HEK293 (cell line): Measurements from ENCODE around the gene CLASRP.

Experiments used
- CTCF ChIA-PET: fragments of 350-600 bp; formaldehyde crosslinking; extraction: SDS; loops from one replicate; lab custom pipeline; 2021; ENCODE audit warnings: antibody characterized with exemption; lab: Yijun Ruan, JAX
- POLR2A ChIA-PET: fragments of 300-600 bp; formaldehyde crosslinking; extraction: SDS; loops from one replicate; lab custom pipeline; 2020; ENCODE audit warnings: antibody characterized with exemption, inconsistent platforms; lab: Yijun Ruan, JAX
- H3K27ac ChIP-seq: fragments of 200-500 bp; sonication (Bioruptor generic); 2 replicates; pipeline ENCODE4 v1.5.1; 2014; ENCODE audit warnings: low read depth, low read length, control low read depth, inconsistent platforms; ENCODE audit errors: extremely low read depth
- H3K36me3 ChIP-seq, 2 experiments: fragments of 200-500 bp in 1 of 2; sonication (Bioruptor generic) in 1 of 2; 1 replicate in 1 of 2; 2 replicates in 1 of 2; pipeline ENCODE4 v1.5.1; 2014 to 2017; ENCODE audit warnings: inconsistent platforms in 2 of 2, low read length in 2 of 2; ENCODE audit not compliant: control insufficient read depth in 2 of 2, insufficient read depth in 1 of 2
- H3K4me1 ChIP-seq: fragments of 200-500 bp; sonication (Bioruptor generic); 2 replicates; pipeline ENCODE4 v1.5.1; 2014; ENCODE audit warnings: mild to moderate bottlenecking, low read length, inconsistent platforms; ENCODE audit not compliant: control insufficient read depth, insufficient read depth
- H3K4me3 ChIP-seq: 2 replicates; pipeline ENCODE4 v1.5.1; 2011; ENCODE audit warnings: low read depth, mild to moderate bottlenecking, control low read depth, low read length, moderate library complexity
- H3K9me3 ChIP-seq: fragments of 200-500 bp; sonication (Bioruptor generic); 2 replicates; pipeline ENCODE4 v1.5.1; 2014; ENCODE audit warnings: low read depth, low read length, inconsistent platforms; ENCODE audit not compliant: control insufficient read depth, insufficient read depth
- IKZF3 ChIP-seq: fragments of 450-650 bp; IDR thresholded peaks from 2 replicates; pipeline ENCODE4 v1.5.0; 2018; ENCODE audit warnings: missing biosample characterization, mild to moderate bottlenecking, missing genetic modification characterization, moderate library complexity
- KLF17 ChIP-seq: fragments of 450-650 bp; formaldehyde crosslinking; IDR thresholded peaks from 2 replicates; pipeline ENCODE4 v1.5.1; 2016; ENCODE audit warnings: missing biosample characterization, missing genetic modification characterization
- PRDM1 ChIP-seq: fragments of 450-650 bp; formaldehyde crosslinking; IDR thresholded peaks from 2 replicates; pipeline ENCODE4; 2016; ENCODE audit warnings: missing biosample characterization, missing genetic modification characterization
- SCRT1 ChIP-seq: fragments of 450-650 bp; formaldehyde crosslinking; IDR thresholded peaks from 2 replicates; pipeline ENCODE4 v1.5.1; 2016; ENCODE audit warnings: missing biosample characterization, missing genetic modification characterization, borderline replicate concordance
- ZBTB17 ChIP-seq: fragments of 450-650 bp; formaldehyde crosslinking; IDR thresholded peaks from 2 replicates; pipeline ENCODE4 v1.5.1; 2016; ENCODE audit warnings: missing biosample characterization, missing genetic modification characterization
- ZIC2 ChIP-seq: fragments of 450-650 bp; formaldehyde crosslinking; IDR thresholded peaks from 2 replicates; pipeline ENCODE4 v1.5.1; 2016; ENCODE audit warnings: missing biosample characterization, missing genetic modification characterization
- ZNF140 ChIP-seq: fragments of 450-650 bp; formaldehyde crosslinking; IDR thresholded peaks from 2 replicates; pipeline ENCODE4 v1.5.1; 2016; ENCODE audit warnings: missing biosample characterization, missing genetic modification characterization
- ZNF274 ChIP-seq, 2 experiments: fragments of 200-500 bp in 1 of 2; fragments of 450-650 bp in 1 of 2; sonication (Bioruptor generic) in 1 of 2; formaldehyde crosslinking in 1 of 2; IDR thresholded peaks; 2 replicates each; pipeline versions ENCODE4 v1.5.1 to v1.6.1; 2014 to 2016; ENCODE audit warnings: borderline replicate concordance in 1 of 2, inconsistent platforms in 1 of 2, low read length in 1 of 2, missing biosample characterization in 1 of 2, missing genetic modification characterization in 1 of 2
- ZNF513 ChIP-seq: fragments of 450-650 bp; IDR thresholded peaks from 2 replicates; pipeline ENCODE4 v1.5.1; 2018; ENCODE audit warnings: missing biosample characterization, missing genetic modification characterization
- ZNF514 ChIP-seq: fragments of 450-650 bp; formaldehyde crosslinking; IDR thresholded peaks from 2 replicates; pipeline ENCODE4 v1.5.1; 2016; ENCODE audit warnings: missing biosample characterization, missing genetic modification characterization
- ZNF555 ChIP-seq: fragments of 450-650 bp; formaldehyde crosslinking; conservative IDR thresholded peaks from 2 replicates; pipeline ENCODE4 v1.5.1; 2017; ENCODE audit warnings: missing biosample characterization, mild to moderate bottlenecking, missing genetic modification characterization, inconsistent platforms
- ZNF571 ChIP-seq: fragments of 450-650 bp; formaldehyde crosslinking; IDR thresholded peaks from 2 replicates; pipeline ENCODE4 v1.5.0; 2017; ENCODE audit warnings: missing biosample characterization, missing genetic modification characterization
- ZNF610 ChIP-seq: fragments of 450-650 bp; formaldehyde crosslinking; IDR thresholded peaks from 2 replicates; pipeline ENCODE4 v1.5.1; 2016; ENCODE audit warnings: missing biosample characterization, missing genetic modification characterization, borderline replicate concordance
- ZNF768 ChIP-seq: fragments of 450-650 bp; formaldehyde crosslinking; IDR thresholded peaks from 2 replicates; pipeline ENCODE4 v1.5.1; 2018; ENCODE audit warnings: missing biosample characterization, mild to moderate bottlenecking, missing genetic modification characterization
- ZNF843 ChIP-seq: fragments of 450-650 bp; formaldehyde crosslinking; IDR thresholded peaks from 2 replicates; pipeline ENCODE4 v1.5.1; 2016; ENCODE audit warnings: missing biosample characterization, missing genetic modification characterization
- TF ChIP-seq, protein P1 (sequence below): fragments of 450-650 bp; formaldehyde crosslinking; IDR thresholded peaks from 2 replicates; pipeline ENCODE4 v1.5.1; 2017; ENCODE audit warnings: missing biosample characterization, missing genetic modification characterization
- TF ChIP-seq, protein P2 (sequence below): fragments of 450-650 bp; formaldehyde crosslinking; IDR thresholded peaks from 2 replicates; pipeline ENCODE4 v1.5.1; 2016; ENCODE audit warnings: missing biosample characterization, missing genetic modification characterization
- TF ChIP-seq, protein P3 (sequence below): fragments of 450-650 bp; formaldehyde crosslinking; IDR thresholded peaks from 2 replicates; pipeline ENCODE4 v1.5.1; 2016; ENCODE audit warnings: missing biosample characterization, missing genetic modification characterization

The CLASRP gene

DNA sequence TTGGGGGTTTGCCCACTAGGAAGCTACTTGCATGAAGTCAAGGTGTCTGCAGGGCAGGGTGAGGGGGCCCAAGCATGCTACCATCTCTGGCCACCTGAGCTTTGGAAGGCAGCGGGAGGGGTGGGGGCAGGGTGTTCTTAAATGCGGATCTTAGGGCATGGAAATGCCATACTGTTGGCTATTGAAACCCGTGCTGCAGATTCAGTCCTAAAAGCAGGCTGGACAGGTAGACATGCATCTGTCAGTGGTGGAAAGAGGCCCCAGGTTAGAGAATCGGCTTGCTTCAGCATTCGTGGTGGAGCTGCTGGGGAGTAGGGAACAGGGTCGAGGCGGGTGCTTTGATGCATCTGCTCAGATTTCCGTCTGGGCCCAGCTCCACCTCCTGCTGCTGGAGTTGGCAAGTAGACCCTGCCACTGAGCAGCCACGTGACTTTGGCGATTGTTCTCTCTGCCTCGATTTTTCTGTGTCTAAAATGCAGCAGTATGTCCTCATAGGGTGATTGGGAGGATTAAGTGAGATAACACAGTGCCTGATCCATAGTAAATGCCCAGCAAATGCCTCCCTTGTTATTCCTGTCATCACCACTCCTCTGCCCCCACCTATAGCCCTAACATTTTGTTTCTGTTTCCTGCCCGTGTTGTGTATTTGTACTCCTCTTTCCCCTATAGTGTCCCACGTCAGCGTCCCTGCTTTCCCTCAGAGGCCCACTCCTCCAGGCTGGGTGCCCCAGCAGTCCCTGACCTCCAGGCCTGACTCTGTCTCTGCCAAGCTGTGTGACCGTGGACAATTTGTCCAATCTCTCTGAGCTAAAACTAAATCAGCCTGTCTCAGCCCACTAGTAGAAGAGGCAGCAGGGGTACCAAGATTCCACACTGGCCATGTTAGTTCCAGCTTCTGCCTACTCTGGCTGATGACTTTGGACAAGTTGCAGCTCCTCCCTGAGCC, 59.9 kb downstream of the CLASRP start (continued):
- TF ChIP-seq, protein P1, sequence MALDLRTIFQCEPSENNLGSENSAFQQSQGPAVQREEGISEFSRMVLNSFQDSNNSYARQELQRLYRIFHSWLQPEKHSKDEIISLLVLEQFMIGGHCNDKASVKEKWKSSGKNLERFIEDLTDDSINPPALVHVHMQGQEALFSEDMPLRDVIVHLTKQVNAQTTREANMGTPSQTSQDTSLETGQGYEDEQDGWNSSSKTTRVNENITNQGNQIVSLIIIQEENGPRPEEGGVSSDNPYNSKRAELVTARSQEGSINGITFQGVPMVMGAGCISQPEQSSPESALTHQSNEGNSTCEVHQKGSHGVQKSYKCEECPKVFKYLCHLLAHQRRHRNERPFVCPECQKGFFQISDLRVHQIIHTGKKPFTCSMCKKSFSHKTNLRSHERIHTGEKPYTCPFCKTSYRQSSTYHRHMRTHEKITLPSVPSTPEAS: peak; percentile 1; the same call in 1 of the 2 replicates
- 0 out of 2 replicates have a peak, but pooled peaks have one; percentile 8 for TF ChIP-seq ZIC2 (tag by site-specific recombination)
- no peak for TF ChIP-seq ZNF140
- TF ChIP-seq ZNF610 (tag by site-specific recombination): no peak
- TF ChIP-seq PRDM1: no peak
- TF ChIP-seq, protein P2, sequence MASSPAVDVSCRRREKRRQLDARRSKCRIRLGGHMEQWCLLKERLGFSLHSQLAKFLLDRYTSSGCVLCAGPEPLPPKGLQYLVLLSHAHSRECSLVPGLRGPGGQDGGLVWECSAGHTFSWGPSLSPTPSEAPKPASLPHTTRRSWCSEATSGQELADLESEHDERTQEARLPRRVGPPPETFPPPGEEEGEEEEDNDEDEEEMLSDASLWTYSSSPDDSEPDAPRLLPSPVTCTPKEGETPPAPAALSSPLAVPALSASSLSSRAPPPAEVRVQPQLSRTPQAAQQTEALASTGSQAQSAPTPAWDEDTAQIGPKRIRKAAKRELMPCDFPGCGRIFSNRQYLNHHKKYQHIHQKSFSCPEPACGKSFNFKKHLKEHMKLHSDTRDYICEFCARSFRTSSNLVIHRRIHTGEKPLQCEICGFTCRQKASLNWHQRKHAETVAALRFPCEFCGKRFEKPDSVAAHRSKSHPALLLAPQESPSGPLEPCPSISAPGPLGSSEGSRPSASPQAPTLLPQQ: 0 out of 2 replicates have a peak, but pooled peaks have one; percentile 33
- TF ChIP-seq KLF17 (tag by site-specific recombination): no peak
- TF ChIP-seq ZBTB17 (tag by site-specific recombination): peak; percentile 68
- TF ChIP-seq ZNF555: no peak

DNA sequence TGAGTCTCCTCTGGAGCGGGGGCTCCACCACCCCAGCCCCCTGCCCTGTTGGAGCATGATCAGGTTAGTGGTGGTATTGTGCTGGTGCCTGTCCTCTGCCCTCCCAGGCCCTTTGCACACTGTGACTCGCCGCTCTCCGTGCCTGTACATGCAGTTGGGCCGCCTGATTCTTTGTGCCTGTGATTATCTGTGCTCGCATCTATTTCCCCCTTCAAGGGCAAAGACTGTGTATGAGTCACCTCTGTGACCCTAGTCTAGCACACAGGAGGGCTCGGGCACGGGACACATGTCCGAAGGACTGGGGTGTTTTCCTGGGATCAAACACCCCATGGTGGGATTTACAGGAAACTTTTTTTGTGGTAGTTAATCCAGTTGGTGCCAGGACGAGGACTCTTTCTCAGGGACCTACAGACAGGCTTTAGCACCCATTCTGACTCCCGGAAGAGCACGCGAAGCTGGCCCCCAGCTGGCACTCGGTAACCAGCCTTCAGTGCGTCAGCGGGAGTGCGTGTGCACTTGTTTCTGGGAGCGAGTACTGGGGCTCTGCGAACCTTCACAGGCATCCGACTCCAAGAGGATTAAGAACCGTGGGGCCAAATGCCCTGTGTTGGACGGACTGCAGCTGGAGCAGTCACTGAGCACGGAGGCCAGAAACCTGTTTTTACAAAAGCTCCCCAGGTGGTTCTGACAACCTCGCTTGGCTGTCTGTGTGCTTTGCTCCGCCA, 60.8 kb downstream of the CLASRP start:
- H3K27ac ChIP-seq: no peak overlapping the region
- TF ChIP-seq ZNF514 (tag by site-specific recombination): no peak
- no peak for TF ChIP-seq ZNF843 (tag by site-specific recombination)
- TF ChIP-seq ZNF555: no peak
- TF ChIP-seq ZNF571 (tag by site-specific recombination): no peak
- TF ChIP-seq ZNF274 (IDR thresholded peaks at IDR 0.05; ENCODE audit: low read length): no peak
- TF ChIP-seq ZNF274 (tag by site-specific recombination; IDR thresholded peaks at IDR 0.05; ENCODE audit: borderline replicate concordance): no peak
- no peak for TF ChIP-seq IKZF3
- TF ChIP-seq ZNF768 (tag by site-specific recombination): no peak
- no peak overlapping the region for H3K4me3 ChIP-seq
- no peaks in the 10 kb centered on the region for H3K9me3 ChIP-seq
- POLR2A ChIA-PET: interaction anchor here (1.6 kb wide), 1 partner anchor 10 kb away, joined by 4 read pairs; no protein-coding TSS in a partner anchor
- H3K4me1 ChIP-seq: peaks cover 32% of the 10 kb centered on the region
- CTCF ChIA-PET: interaction anchor here (0.5 to 1.5 kb wide), 3 partner anchors 9 to 205 kb away, joined by 3 to 4 read pairs (median 4); no protein-coding TSS in a partner anchor
- peaks cover 2 to 35% of the 10 kb centered on the region in 2 experiments; a peak in 2 of 3 replicates for H3K36me3 ChIP-seq

DNA sequence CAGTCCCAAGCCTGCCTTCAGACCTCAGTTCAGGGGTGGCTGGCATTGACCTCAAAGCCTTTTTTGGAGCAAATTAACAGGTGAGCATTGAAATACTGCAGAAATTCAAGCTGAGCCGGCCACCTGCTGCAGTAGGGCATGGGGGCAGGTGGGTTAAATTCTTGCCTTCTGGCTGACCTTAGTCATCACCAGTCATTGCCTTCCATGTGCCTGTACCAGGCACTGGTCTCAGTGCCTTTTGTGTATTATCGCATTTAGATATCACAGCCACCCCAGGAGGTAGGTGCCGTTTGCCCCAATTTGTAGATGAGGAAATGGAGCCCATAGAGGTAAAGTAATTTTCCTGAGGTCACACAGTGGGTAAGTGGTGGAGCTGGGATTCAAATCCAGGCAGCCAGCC, 61.4 kb downstream of the CLASRP start:
- POLR2A ChIA-PET: no interaction called here
- H3K36me3 ChIP-seq: peaks cover 0 to 32% of the 10 kb centered on the region in 2 experiments; a peak in 2 of 3 replicates
- CTCF ChIA-PET: no interaction called here
- no peak for TF ChIP-seq SCRT1 (tag by site-specific recombination)
- TF ChIP-seq, protein P3, sequence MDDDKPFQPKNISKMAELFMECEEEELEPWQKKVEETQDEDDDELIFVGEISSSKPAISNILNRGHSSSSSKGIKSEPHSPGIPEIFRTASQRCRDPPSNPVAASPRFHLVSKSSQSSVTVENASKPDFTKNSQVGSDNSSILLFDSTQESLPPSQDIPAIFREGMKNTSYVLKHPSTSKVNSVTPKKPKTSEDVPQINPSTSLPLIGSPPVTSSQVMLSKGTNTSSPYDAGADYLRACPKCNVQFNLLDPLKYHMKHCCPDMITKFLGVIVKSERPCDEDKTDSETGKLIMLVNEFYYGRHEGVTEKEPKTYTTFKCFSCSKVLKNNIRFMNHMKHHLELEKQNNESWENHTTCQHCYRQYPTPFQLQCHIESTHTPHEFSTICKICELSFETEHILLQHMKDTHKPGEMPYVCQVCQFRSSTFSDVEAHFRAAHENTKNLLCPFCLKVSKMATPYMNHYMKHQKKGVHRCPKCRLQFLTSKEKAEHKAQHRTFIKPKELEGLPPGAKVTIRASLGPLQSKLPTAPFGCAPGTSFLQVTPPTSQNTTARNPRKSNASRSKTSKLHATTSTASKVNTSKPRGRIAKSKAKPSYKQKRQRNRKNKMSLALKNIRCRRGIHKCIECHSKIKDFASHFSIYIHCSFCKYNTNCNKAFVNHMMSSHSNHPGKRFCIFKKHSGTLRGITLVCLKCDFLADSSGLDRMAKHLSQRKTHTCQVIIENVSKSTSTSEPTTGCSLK (tag by site-specific recombination): no peak
- no peak for TF ChIP-seq ZNF513 (tag by site-specific recombination)

More for the DNA sequence above, 61.4 kb downstream of the CLASRP start:
- H3K9me3 ChIP-seq: no peaks in the 10 kb centered on the region
- H3K4me3 ChIP-seq: no peak overlapping the region
- no peak overlapping the region for H3K27ac ChIP-seq
- H3K4me1 ChIP-seq: peaks cover 30% of the 10 kb centered on the region
